ENCODE measurements around the gene GLTP. TPM values are rescaled to one million over a fixed set of nuclear protein-coding genes. Genes with fewer than 3 reads are reported as not detected.

The GLTP gene
- total RNA-seq, 1 experiment from 2014 or later: 78.2 TPM

DNA sequence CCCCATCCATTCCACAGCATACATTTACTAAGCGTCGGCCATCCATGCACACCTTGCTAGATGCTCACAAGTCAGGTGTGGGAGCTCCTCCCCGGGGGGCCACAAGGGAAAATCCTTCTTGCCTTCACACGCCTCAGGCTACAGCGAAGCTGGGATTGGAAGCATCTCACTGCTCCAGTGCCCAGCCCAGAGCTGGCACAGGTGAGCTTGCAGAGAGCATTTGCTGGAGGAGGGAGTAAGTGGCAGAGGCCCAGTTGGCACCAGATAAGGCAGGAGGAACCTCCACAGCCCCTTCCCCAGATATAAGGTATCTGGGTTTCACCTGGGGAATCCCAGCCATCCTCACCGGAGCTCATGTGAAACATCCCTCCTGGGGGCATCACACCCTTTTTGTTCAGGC is 49.0 kb downstream of the GLTP start:
- BruUV-seq (replicated peaks): no TSS peak
- ChIA-PET CTCF (no interaction called here), POLR2A (ENCODE audit: unreplicated experiment) (no interaction called here)
- Histone ChIP-seq H3K4me1 (ENCODE audit: insufficient read depth, low read length) (no peaks in the 10 kb centered on the region), H3K27ac (ENCODE audit: low read length) (no peak overlapping the region), H2AFZ (ENCODE audit: low read length) (no peak overlapping the region), H3K4me2 (ENCODE audit: low read length) (no peak overlapping the region), H3K36me3 (ENCODE audit: low read depth, low read length) (no peaks in the 10 kb centered on the region), H3K79me2 (ENCODE audit: low read length) (no peaks in the 10 kb centered on the region), H3K9ac (ENCODE audit: low read length) (no peak overlapping the region), H3K4me3 (ENCODE audit: low read length) (no peak overlapping the region), H3K9me3 (ENCODE audit: low read length) (no peaks in the 10 kb centered on the region), H3F3A (ENCODE audit: low read length, unreplicated experiment) (no peaks in the 10 kb centered on the region), H4K20me1 (ENCODE audit: low read length) (no peaks in the 10 kb centered on the region), H3K27me3 (ENCODE audit: low read length) (no peaks in the 10 kb centered on the region), H3K9me2 (replicated peaks; ENCODE audit: low read length) (no peaks in the 10 kb centered on the region)
- DNase-seq (no peak), ATAC-seq (no peak)
- intact Hi-C loops (cut with micrococcal nuclease): no loop called here
- TF ChIP-seq, protein P1, sequence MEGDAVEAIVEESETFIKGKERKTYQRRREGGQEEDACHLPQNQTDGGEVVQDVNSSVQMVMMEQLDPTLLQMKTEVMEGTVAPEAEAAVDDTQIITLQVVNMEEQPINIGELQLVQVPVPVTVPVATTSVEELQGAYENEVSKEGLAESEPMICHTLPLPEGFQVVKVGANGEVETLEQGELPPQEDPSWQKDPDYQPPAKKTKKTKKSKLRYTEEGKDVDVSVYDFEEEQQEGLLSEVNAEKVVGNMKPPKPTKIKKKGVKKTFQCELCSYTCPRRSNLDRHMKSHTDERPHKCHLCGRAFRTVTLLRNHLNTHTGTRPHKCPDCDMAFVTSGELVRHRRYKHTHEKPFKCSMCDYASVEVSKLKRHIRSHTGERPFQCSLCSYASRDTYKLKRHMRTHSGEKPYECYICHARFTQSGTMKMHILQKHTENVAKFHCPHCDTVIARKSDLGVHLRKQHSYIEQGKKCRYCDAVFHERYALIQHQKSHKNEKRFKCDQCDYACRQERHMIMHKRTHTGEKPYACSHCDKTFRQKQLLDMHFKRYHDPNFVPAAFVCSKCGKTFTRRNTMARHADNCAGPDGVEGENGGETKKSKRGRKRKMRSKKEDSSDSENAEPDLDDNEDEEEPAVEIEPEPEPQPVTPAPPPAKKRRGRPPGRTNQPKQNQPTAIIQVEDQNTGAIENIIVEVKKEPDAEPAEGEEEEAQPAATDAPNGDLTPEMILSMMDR (conservative IDR thresholded peaks at IDR 0.05; ENCODE audit: low read depth, low read length): no peak
- no peak for TF ChIP-seq EZH2phosphoT487 (IDR thresholded peaks at IDR 0.05; ENCODE audit: borderline replicate concordance, low read length)
- no peak for TF ChIP-seq EZH2 (IDR thresholded peaks at IDR 0.05; ENCODE audit: low read length, unreplicated experiment)

DNA sequence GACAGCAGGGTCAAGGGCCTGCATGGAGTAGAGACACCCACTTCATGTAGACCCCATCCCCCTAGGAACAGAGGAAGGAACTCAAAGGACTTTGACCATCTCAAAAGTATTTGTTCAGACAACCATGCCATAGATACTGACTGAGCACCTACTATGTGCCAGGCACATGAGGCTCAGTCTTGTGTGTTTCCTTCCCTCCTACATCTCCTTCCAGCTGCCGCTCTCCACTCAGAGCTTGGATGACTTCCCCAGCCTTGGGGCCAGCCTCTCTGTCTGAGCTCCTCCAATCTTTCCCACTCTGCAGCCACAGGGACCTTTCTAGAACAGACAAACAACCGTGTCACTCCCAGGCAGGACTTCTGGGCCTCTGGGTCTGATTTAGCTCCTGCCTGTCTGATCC is 49.6 kb downstream of the GLTP start:
- Histone ChIP-seq H3K27me3 (ENCODE audit: low read length) (no peaks in the 10 kb centered on the region), H3K4me1 (ENCODE audit: insufficient read depth, low read length) (no peaks in the 10 kb centered on the region), H3K9me2 (replicated peaks; ENCODE audit: low read length) (no peaks in the 10 kb centered on the region), H2AFZ (ENCODE audit: low read length) (no peak overlapping the region), H3K4me2 (ENCODE audit: low read length) (no peak overlapping the region), H3K27ac (ENCODE audit: low read length) (no peak overlapping the region), H4K20me1 (ENCODE audit: low read length) (no peaks in the 10 kb centered on the region), H3K36me3 (ENCODE audit: low read depth, low read length) (no peaks in the 10 kb centered on the region), H3K4me3 (ENCODE audit: low read length) (no peak overlapping the region), H3K79me2 (ENCODE audit: low read length) (no peaks in the 10 kb centered on the region), H3F3A (ENCODE audit: low read length, unreplicated experiment) (no peaks in the 10 kb centered on the region), H3K9ac (ENCODE audit: low read length) (no peak overlapping the region), H3K9me3 (ENCODE audit: low read length) (no peaks in the 10 kb centered on the region)
- intact Hi-C loops (cut with micrococcal nuclease): no loop called here
- CTCF ChIA-PET: no interaction called here
- no peak for TF ChIP-seq EZH2 (IDR thresholded peaks at IDR 0.05; ENCODE audit: low read length, unreplicated experiment)
- no TSS peak for BruUV-seq (replicated peaks)
- no peak for ATAC-seq
- DNase-seq: no peak
- POLR2A ChIA-PET (ENCODE audit: unreplicated experiment): no interaction called here

DNA sequence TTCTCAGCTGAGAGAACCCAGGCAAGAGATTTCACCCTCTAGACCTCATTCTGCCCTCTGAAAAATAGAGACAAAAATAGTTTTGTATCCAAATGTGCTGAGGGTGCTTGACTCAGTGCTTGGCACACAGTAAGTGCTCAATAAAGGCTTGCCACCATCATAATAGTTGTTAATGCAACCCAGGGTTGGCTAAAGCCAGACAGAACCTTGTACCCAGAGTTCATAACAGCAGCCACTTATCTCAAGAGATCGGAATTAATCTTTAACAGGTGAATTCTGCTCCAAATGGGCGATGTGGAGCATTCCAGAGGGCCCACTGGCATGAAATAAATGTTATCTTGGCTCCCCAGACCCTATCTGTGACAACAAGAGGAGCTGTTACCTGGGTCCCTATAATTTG is 50.1 kb downstream of the GLTP start:
- TF ChIP-seq EZH2 (IDR thresholded peaks at IDR 0.05; ENCODE audit: low read length, unreplicated experiment) (no peak), EZH2phosphoT487 (IDR thresholded peaks at IDR 0.05; ENCODE audit: borderline replicate concordance, low read length) (no peak)
- TF ChIP-seq, protein P1 (conservative IDR thresholded peaks at IDR 0.05; ENCODE audit: low read depth, low read length): no peak
- H3K27me3 ChIP-seq (ENCODE audit: low read length): no peaks in the 10 kb centered on the region
- no peaks in the 10 kb centered on the region for H3K9me2 ChIP-seq (replicated peaks; ENCODE audit: low read length)
- POLR2A ChIA-PET (ENCODE audit: unreplicated experiment): no interaction called here
- no peaks in the 10 kb centered on the region for H3K4me1 ChIP-seq (ENCODE audit: insufficient read depth, low read length)
- no peaks in the 10 kb centered on the region for H3K36me3 ChIP-seq (ENCODE audit: low read depth, low read length)
- H3K4me2 ChIP-seq (ENCODE audit: low read length): no peak overlapping the region
- no peaks in the 10 kb centered on the region for H4K20me1 ChIP-seq (ENCODE audit: low read length)
- no peaks in the 10 kb centered on the region for H3F3A ChIP-seq (ENCODE audit: low read length, unreplicated experiment)
- BruUV-seq (replicated peaks): no TSS peak
- CTCF ChIA-PET: no interaction called here
- H2AFZ ChIP-seq (ENCODE audit: low read length): no peak overlapping the region
- no peak for ATAC-seq
- no peaks in the 10 kb centered on the region for H3K79me2 ChIP-seq (ENCODE audit: low read length)
- no peak overlapping the region for H3K4me3 ChIP-seq (ENCODE audit: low read length)
- intact Hi-C loops (cut with micrococcal nuclease): no loop called here
- DNase-seq: no peak
- no peak overlapping the region for H3K9ac ChIP-seq (ENCODE audit: low read length)
- no peaks in the 10 kb centered on the region for H3K9me3 ChIP-seq (ENCODE audit: low read length)
- H3K27ac ChIP-seq (ENCODE audit: low read length): no peak overlapping the region

Data from PC-3 (cell line).